ENCODE results near the gene CCNH. TPM values are rescaled to one million over a fixed set of nuclear protein-coding genes. Genes with fewer than 3 reads are reported as not detected.

The CCNH gene
- total RNA-seq, 1 donor from 2014 or later, result 32.6 TPM

DNA sequence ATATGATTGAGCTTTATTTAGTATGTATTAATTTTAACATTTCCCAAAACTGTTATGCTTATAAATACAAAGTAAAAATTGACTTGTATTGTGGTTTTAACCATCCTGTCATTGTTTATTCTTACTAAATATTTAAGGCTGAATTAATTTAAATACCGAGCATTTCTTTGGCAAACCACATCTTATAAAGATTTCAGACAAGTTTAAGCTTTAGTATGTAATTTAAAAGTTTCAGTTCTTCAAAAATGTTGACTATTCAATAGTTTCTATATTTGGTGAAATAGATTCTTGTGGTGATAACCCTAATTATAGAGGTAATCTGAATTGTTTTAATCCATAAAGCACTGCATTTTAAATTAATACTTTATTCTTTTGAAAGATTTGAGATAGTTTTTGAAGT lies 65.5 kb downstream of the CCNH start:
- H3K27ac Mint-ChIP-seq (ENCODE audit: unreplicated experiment), result no peak overlapping the region
- no peak for DNase-seq (ENCODE audit: extremely low spot score, unreplicated experiment)
- TF ChIP-seq, protein P1, sequence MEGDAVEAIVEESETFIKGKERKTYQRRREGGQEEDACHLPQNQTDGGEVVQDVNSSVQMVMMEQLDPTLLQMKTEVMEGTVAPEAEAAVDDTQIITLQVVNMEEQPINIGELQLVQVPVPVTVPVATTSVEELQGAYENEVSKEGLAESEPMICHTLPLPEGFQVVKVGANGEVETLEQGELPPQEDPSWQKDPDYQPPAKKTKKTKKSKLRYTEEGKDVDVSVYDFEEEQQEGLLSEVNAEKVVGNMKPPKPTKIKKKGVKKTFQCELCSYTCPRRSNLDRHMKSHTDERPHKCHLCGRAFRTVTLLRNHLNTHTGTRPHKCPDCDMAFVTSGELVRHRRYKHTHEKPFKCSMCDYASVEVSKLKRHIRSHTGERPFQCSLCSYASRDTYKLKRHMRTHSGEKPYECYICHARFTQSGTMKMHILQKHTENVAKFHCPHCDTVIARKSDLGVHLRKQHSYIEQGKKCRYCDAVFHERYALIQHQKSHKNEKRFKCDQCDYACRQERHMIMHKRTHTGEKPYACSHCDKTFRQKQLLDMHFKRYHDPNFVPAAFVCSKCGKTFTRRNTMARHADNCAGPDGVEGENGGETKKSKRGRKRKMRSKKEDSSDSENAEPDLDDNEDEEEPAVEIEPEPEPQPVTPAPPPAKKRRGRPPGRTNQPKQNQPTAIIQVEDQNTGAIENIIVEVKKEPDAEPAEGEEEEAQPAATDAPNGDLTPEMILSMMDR (IDR thresholded peaks at IDR 0.05), result no peak

More for the DNA sequence above, 65.5 kb downstream of the CCNH start:
- peaks cover 35% of the 10 kb centered on the region for H3K36me3 Mint-ChIP-seq (ENCODE audit: unreplicated experiment)
- peaks cover 7% of the 10 kb centered on the region for H3K9me3 Mint-ChIP-seq (ENCODE audit: unreplicated experiment)
- peaks cover 6% of the 10 kb centered on the region for H3K4me1 Mint-ChIP-seq (ENCODE audit: unreplicated experiment)
- no peaks in the 10 kb centered on the region for H3K27me3 Mint-ChIP-seq (ENCODE audit: unreplicated experiment)
- no peak overlapping the region for H3K4me3 Mint-ChIP-seq (ENCODE audit: unreplicated experiment)

Other genes starting within 250 kb of the CCNH start
- gene RASA1, start 145.0 kb downstream of the CCNH start, total RNA-seq, result 29.3 and 32.1 TPM in 2 replicates

Data from osteocyte (in vitro differentiated cells).